SKM-1 (cell line): ENCODE measurements around the gene DHX57.

Experiments used
- DNase-seq: peaks from one replicate; lab custom pipeline; 2025; ENCODE audit not compliant: unreplicated experiment; lab: John Stamatoyannopoulos, UW

Gene DHX57, protein sequence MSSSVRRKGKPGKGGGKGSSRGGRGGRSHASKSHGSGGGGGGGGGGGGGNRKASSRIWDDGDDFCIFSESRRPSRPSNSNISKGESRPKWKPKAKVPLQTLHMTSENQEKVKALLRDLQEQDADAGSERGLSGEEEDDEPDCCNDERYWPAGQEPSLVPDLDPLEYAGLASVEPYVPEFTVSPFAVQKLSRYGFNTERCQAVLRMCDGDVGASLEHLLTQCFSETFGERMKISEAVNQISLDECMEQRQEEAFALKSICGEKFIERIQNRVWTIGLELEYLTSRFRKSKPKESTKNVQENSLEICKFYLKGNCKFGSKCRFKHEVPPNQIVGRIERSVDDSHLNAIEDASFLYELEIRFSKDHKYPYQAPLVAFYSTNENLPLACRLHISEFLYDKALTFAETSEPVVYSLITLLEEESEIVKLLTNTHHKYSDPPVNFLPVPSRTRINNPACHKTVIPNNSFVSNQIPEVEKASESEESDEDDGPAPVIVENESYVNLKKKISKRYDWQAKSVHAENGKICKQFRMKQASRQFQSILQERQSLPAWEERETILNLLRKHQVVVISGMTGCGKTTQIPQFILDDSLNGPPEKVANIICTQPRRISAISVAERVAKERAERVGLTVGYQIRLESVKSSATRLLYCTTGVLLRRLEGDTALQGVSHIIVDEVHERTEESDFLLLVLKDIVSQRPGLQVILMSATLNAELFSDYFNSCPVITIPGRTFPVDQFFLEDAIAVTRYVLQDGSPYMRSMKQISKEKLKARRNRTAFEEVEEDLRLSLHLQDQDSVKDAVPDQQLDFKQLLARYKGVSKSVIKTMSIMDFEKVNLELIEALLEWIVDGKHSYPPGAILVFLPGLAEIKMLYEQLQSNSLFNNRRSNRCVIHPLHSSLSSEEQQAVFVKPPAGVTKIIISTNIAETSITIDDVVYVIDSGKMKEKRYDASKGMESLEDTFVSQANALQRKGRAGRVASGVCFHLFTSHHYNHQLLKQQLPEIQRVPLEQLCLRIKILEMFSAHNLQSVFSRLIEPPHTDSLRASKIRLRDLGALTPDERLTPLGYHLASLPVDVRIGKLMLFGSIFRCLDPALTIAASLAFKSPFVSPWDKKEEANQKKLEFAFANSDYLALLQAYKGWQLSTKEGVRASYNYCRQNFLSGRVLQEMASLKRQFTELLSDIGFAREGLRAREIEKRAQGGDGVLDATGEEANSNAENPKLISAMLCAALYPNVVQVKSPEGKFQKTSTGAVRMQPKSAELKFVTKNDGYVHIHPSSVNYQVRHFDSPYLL (N-terminal part only)

DNA sequence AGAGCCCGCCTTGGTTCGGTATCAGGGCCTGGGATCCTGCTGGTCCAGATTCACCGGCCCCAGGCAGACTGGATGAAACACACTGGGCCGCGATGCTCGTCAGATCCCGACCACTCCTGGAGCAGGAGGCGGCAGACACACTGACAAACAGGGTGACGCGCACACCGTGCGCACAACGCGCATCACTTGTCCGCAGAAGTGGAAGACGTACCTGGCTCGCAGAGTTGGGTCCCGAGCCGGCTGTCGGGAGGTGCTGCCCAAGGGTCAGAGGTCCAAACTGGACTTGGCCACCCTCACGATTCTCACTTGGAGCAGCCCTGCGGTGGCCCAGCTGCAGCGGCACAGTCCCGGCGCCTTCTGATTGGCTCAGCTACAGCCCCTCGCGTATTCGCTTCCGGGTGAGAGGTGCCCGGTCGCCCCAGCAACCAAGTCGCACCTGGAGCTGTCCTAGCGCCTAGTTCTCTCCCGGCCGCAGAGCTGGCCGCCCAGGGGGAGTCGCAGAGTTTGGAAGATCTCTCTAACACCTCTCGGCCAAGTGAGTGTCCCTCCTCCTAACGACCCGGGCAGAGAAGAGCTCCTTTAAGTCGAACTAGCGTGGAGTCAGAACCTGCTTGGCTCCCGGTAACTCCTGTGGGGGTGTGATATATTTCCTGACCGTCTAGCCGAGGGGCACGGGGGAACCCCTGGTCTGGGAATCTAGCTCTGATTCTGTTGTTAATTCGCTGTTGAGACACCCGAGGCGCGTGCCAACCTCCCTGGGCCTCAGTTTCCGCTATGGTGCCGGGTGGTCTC is at the start of gene DHX57, which contains the start of gene MORN2:
Gene DHX57 (minus strand): TSS at position 359 of the 792 bp plus-strand sequence. CDS start 7,529 bp downstream, outside the sequence.
Gene MORN2 (plus strand): TSS at position 401 of the 792 bp plus-strand sequence.
- DNase-seq, result peak; percentile 58

DNA sequence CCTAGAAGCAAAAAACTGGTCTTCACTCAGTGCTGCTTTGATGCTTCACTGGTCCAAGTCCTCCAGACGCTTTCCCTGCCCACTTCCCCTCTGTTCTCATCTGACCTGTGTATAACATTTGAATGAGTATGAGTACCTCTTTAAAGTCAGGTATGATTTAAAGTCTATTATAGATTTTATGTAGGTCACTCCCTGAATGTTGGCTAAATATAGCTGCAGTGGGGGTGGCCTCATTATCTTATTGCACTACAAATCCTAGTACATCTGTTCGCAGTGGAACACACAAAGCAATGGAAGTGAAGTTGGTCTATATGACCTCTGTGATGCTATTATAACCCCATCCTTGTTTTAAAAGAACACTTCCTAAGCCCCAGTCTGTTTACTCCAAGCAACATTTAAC is 47.2 kb upstream of the DHX57 start:
- no peak for DNase-seq

DNA sequence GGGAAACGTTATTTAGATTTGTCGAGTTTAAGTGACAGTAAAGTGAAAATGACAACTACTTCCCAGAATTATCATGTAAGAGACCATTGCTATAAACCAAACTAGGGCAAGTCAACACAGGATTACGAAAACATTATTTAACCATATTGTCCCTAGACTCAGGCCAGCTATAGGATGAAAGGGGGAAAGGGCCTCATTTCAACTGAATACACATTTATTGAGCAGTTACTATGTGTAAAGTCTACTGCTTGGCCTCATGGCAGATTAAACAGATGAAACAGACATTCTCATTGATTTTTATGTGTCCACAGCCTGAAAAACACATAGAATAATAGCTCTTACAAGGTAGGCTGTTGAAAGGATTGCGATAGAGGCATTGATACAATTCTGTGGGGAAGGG is 46.7 kb upstream of the DHX57 start:
- no peak for DNase-seq

DNA sequence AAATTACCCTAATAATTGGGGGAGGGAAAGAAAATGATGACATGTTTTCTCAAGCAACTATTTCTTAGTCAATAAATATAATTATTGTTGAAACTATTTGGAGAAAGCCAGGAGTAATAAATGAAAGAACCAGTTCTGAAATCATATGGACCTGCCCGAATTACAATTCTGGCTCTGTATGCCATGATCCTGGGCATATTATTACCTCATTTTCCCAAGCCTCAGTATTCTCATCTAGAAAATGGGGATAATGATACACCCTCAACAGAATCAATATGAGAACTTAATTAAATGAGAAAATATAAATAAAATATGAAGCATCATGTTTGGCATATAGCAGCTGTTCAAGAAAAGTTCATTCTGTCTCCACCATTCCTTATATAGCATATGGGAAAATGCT is 36.9 kb upstream of the DHX57 start:
- DNase-seq, result no peak

DNA sequence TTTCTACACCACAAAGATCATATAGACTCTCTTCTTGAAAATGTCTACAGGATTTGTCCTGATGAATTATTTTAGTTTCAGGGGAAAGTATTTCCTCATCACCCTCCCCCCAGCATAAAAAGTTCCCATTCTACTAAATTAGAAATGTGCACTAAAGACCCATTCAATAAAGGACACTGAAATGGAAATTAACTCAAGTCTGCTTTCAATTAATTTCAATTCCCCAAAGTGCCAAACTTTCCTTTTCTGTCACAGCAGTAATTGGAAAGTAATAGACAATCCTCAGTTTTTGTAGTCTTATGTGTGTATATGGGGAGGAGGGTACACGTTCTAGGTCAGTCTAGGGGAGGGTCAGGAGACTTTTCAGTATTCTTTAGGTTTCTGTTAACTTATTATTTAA is 35.5 kb upstream of the DHX57 start:
- DNase-seq, result no peak

DNA sequence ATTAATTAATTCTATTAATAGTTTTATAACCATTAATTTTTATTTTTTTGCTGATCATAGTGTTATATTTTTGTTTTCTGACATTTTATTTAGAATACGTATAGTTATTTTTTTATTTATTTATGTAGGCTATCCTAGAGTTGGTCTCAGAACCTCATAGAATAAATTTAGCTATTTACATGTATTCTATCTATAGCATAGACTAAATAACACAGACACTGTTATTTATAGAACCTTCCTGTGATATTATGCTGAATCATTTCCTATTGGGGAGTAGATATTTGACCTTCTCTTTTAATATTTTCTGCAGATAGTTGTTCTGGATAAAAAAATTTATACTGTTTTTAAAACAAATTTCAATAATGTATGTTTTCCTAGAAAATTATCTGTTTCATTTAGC is 34.1 kb upstream of the DHX57 start:
- no peak for DNase-seq

DNA sequence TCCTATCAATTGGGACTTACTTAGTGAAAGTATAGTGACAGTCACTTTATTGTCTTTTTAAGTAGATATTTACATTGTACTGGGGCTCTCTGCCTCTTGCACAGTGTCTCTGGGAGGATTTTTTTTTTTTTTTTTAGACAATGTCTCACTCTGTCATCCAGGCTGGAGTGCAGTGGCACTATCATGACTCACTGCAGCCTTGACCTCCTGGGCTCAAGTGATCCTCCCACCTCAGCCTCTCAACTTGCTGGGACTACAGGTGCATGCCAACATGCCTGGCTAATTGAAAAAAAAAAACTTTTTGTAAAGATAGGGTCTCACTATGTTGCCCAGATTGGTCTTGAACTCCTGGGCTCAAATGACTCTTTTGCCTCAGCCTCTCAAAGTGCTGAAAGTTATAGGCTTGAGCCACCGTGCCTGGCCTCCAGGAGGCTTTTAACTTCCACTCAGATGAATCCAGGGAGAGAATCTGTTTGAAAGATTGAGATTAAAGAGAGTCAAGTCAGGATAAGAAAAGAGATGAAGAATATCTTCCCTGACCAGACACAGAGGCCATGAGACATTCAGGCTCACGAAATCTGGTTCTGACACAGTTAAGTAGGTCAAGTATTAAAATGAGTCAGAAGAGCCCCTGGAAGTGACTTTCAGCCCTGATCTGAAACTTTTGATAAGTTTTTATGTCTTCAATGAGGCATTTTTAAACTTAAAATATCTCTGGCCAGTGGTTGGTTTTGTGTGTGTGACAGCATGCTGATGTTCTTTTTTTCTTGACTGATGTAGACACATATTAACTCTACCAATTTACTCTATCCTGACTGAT is 32.2 kb upstream of the DHX57 start:
- DNase-seq, result no peak

DNA sequence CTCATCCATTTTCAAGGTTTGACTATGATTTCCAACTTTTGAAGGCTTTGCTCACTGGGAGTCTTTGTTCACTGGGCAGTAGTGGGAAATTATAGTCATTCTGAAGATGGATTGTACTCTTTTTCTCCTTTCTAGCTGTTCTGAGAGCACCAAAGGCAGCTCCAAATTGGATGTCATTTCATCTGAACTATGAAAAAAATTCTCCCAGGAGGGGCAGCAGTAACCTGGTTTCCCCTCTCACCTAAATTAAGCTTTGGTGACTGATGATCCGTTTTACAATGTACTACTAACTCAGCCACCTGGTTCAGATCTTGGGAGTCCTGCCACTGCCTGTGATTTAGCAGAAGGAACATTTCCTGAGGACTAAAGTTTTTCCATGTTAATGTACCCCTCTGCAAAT is 31.5 kb upstream of the DHX57 start:
- DNase-seq, result no peak

DNA sequence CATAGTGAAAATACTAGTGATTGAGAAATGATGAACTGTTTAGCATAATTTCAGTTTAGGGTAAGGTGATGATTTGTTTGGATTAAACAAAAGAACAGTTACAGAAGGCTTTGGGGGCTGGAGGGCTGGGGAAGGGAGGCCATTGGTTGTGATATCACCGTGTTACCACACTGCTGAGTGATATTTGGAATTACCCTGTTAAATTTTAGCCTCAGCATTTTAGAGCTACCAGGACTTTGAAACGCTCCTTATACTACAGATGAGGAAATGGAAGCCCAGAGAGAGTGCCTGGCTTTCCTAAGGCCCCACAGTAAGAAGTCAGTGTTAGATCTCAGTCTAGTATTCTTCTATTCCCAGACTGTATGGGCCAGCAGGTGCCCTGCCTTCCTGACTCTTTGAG is 29.5 kb upstream of the DHX57 start:
- DNase-seq, result no peak

DNA sequence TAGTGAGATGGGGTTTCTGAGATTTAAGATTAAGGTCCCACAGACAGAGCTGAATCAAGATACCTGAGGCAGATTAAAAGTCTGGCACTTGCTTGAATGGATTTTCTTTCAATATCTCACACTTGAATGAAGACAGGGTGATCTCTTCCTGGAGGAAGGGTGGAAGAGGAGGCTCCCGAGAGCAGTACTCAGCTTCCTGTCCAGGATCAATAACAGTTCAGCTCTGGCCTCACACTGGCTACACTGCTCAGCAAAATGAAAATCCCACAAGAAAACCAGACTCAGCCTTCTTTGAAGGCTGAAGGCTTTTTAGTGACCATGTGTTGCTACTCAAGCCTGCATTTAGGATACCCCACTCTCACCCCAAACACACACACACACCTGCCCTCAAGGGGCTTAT is 25.0 kb upstream of the DHX57 start:
- DNase-seq, result no peak

DNA sequence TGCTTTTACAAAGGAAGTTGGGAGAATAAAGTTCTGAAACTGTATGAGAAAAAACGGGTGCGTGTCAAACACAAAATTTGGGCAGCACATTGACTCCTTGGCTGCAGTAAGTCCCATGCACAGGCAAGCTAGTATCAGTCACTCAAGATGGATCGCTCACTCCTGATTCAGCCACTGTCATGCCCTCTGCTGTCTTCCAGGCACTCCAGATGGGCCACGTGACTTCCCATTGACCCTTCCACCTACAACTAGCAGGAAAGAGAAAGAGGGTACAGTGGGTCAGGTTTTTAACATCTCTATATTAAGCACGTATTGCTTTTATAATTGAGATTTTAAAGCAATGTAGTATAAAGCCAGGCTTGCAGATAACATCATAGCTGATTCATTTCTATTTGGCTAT is 22.5 kb upstream of the DHX57 start:
- DNase-seq, result no peak

DNA sequence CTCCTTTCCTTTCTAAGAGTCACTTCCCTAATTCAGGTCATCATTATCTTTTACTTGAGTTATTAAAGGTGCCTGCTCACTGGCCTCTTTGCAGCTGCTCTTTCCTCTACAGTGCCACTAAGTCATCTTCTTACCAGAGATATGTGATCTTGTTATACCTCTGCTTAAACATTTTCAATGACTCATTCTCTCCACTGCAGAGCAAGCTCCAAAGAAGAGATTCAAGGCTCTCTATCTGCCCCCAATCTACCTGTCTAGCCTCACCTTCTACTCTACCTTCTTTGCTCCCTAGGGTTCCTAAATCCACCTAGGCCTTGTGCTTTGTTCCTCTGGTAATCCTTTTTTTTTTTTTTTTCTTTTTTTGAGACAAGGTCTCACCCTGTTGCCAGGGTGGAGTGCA is 17.1 kb upstream of the DHX57 start:
- DNase-seq, result no peak

DNA sequence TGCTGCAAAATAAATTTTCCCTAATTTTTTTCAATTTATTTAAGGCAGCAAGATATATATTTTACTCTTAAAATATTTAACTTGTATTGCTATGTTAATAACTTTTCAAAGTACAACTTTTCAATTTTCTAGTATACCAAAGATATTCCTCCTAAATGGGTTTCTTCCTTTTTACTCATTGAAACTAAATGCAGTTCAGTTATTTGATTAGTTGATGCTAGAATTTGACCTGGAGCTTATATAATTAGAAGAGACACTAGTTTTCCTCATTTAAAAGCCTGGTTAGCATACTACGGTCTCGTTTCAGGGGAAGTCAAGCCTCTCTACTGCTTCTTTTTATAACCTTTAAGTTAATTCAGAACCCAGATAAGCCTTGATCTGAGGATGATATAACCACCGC is 13.8 kb upstream of the DHX57 start, which contains the start of gene ARHGEF33:
Gene ARHGEF33 (plus strand): TSS at position 301 of the 400 bp plus-strand sequence. CDS start 29,573 bp downstream, outside the sequence.
- DNase-seq, result no peak

DNA sequence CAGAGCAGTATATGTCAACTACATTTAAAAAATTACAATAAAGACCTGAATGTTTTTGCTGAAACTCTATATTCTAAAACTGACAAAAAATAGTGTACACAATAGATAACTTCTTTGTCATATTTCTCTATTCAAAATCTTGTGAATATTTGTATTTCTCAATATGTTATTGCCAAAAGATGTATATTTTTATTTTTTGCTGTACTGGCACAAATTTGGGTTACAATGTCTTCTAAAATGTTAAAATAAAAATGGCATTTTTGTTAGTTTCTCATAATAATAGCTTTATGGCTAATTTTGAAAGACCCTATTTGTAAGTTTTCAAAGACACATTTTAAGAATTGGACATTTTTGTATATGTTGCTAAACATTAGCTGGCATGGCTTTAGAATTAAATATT is 13.3 kb upstream of the DHX57 start:
- no peak for DNase-seq

DNA sequence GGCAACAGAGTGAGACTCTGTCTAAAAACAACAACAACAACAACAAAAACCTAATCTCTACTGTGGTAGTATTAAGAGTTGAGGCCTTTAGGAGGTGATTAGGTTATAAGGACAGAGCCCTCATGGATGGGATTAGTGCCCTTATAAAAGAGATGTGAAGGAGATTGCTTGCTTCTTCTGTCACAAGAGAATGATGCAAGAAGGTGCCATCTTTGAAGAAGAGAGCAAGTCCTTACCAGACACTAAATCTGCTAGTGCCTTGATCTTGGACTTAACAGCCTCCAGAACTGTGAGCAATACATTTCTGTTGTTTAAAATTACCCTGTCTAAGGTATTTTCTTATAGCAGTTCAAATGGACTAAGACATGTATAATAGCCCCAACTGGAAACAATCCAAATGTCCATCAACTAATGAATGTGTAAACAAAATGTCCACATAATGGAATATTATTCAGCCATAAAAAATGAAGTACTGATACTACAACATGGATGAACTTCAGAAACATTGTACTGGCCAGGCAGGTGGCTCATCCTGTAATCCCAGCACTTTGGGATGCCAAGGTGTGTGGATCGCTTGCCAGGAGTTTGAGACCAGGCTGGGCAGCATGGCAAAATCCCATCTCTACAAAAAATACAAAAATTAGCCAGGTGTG is 12.3 kb upstream of the DHX57 start:
- DNase-seq, result no peak

DNA sequence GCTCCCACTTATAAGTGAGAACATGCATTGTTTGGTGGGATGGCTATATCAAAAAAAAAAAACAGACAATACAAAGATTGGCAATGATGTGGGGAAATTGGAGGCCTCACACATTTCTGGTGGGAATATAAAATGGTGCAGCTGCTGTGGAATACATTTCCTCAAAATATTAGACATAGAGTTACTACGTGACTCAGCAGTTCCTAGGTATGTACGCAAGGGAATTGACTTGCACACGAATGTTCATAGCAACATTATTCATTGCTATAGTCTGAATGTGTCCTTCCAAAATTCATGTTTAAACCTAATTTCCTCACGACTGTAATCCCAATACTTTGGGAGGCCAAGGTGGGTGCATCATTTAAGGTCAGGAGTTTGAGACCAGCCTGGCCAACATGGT is 11.6 kb upstream of the DHX57 start:
- no peak for DNase-seq

DNA sequence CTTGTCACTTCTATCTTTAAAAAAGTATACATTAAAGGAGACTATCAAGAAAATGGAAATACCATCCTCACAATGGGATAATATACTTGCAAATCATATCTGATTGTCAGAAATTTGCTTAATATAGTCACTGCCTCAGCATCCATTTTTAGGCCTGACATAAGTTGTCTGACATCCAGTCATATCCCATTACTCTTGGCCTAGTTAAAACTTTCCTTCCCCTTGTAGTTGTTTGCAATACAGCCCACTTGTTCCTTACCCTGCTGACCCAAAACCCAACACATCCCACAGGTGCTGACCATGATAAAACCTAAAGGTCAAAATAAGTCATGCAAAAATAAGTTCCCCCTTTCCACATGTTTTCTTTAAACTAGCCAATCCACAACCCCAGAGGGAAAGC is 10.3 kb upstream of the DHX57 start:
- no peak for DNase-seq

DNA sequence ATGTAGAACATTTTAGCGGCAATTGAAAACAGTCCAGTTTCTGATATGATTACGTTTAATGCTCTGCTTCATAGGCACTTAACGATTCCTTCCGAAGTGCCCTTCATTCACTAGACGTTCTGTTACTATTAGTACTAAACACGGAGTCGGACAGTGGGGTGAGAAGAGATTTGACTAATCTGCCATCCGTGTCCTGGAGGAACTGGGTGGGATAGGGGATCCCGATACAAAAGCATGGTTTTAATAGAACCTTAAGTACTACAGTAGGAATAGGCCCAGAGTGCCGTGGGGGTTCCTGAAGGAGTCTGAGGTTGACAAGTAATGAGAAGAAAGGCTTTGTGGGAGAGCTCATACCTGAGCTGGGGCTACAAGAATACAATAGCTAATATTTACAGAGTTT is 673 bp upstream of the DHX57 start:
- no peak for DNase-seq

DNA sequence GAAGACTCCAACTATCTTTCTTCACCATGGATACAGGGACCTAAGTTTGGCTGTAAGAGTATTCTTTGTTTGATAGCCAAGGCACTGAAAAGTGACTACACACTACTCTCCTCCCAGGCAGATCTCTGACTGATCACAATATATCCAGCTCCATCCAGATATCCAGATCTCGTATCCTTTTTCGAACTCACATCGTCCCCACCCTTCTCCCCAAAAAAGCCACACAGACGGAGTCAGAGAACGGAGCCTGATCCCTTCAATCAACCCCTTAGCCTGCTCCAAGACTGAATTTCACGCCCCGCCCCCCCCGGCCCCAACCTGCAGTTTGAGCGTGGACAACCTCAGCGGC is 533 bp downstream of the DHX57 start:
- DNase-seq, result no peak
